ENCODE data around the gene ZNF804B. TPM values are rescaled to one million over a fixed set of nuclear protein-coding genes. Genes with fewer than 3 reads are reported as not detected.

The ZNF804B gene
- total and polyA plus RNA-seq, 9 of the 15 experiments (the other 6 are each of a cell fraction or from before 2014, with no cell fraction given) = 0.04 to 0.22 (median 0.09) TPM; not detected in 6

GRCh38 chr7:88735920-88736319 is 23.6 kb upstream of the ZNF804B start:
- H3K9ac ChIP-seq (ENCODE audit: insufficient read depth in 1 of 2, low read depth in 2 of 2, low read length in 2 of 2) = no peak overlapping the region
- H3K9me1 ChIP-seq (ENCODE audit: control insufficient read depth, insufficient read depth, low read length) = no peaks in the 10 kb centered on the region
- no peaks in the 10 kb centered on the region; a peak in 1 of 5 replicates for H3K4me1 ChIP-seq (replicated peaks in 1 of 2; ENCODE audit: control insufficient read depth in 2 of 2, insufficient read depth in 2 of 2, low read length in 2 of 2)
- H3K4me2 ChIP-seq (ENCODE audit: insufficient read depth, low read length) = no peak overlapping the region
- no peaks in the 10 kb centered on the region for H3K79me2 ChIP-seq (ENCODE audit: control insufficient read depth, insufficient read depth, low read length)
- no peaks in the 10 kb centered on the region for H3K27me3 ChIP-seq (ENCODE audit: control insufficient read depth in 2 of 2, insufficient read depth in 2 of 2, low read length in 2 of 2)
- no peak overlapping the region for H2AFZ ChIP-seq (ENCODE audit: low read depth, low read length)
- 30% methylated on average over 2 of the region's 2 CpGs for WGBS (ENCODE audit: insufficient coverage, low coverage, missing lambda C conversion rate)
- no peak overlapping the region for H3K27ac ChIP-seq (ENCODE audit: extremely low read depth, low read depth, low read length)
- TF ChIP-seq CCNT2 (IDR thresholded peaks at IDR 0.05; ENCODE audit: borderline replicate concordance, extremely low read depth, insufficient read length, low read depth, low read length) (no peak), PTTG1 (tag; IDR thresholded peaks at IDR 0.05; ENCODE audit: low read depth) (no peak), RBM14 (IDR thresholded peaks at IDR 0.05; ENCODE audit: borderline replicate concordance, insufficient read depth, low read depth, low read length) (no peak), SIN3B (IDR thresholded peaks at IDR 0.05; ENCODE audit: low read depth) (no peak), ZNF445 (CRISPR knock-in tag; IDR thresholded peaks at IDR 0.05; ENCODE audit: low read depth) (no peak), CHAMP1 (IDR thresholded peaks at IDR 0.05) (no peak), NFIC (IDR thresholded peaks at IDR 0.05) (no peak), HEY1 (CRISPR knock-in tag; IDR thresholded peaks at IDR 0.05; ENCODE audit: borderline replicate concordance) (no peak), ZNF830 (CRISPR knock-in tag; IDR thresholded peaks at IDR 0.05) (no peak), STAT5A (IDR thresholded peaks at IDR 0.05; ENCODE audit: borderline replicate concordance, low read length) (no peak)
- ChIA-PET CTCF (ENCODE audit: low intra/inter-chr PET ratio) (no interaction called here), POLR2A (no interaction called here)
- H4K20me1 ChIP-seq (replicated peaks; ENCODE audit: control insufficient read depth, insufficient read depth, low read length) = no peaks in the 10 kb centered on the region
- no peak overlapping the region for H3K4me3 ChIP-seq
- BruUV-seq (replicated peaks) = no TSS peak
- intact Hi-C loops (cut with micrococcal nuclease) (no loop called here), in situ Hi-C loops (cut with MboI) (no loop called here)
- DNase-seq (ENCODE audit: extremely low read depth in 1 of 4, low spot score in 3 of 4) (no peak), FAIRE-seq (no peak), ATAC-seq (no peak)
- H3K36me3 ChIP-seq (ENCODE audit: control insufficient read depth, insufficient read depth, low read length) = no peaks in the 10 kb centered on the region
- no peaks in the 10 kb centered on the region for H3K9me3 ChIP-seq (replicated peaks; ENCODE audit: control insufficient read depth, insufficient read depth, low read depth, low read length)

All from K562 (cell line).